GM19193 (cell line): Measurements from ENCODE around the gene PRKCH.

ENCODE experiments used
- POLR2A ChIP-seq: IDR thresholded peaks from 4 replicates; pipeline ENCODE4 v1.6.1; 2011; ENCODE audit not compliant: insufficient read depth, insufficient read length; ENCODE audit errors: extremely low read depth

Gene PRKCH

GRCh38 chr14:61328626-61329262 lies 7.4 kb downstream of the PRKCH start:
- TF ChIP-seq POLR2A: no peak

- no peak for TF ChIP-seq POLR2A
These were observed 8.2 kb downstream of the PRKCH start for GRCh38 chr14:61329478-61330051.

- TF ChIP-seq POLR2A: no peak
These were observed 9.1 kb downstream of the PRKCH start for GRCh38 chr14:61330511-61330910.

- no peak for TF ChIP-seq POLR2A
These were observed 10.7 kb downstream of the PRKCH start for GRCh38 chr14:61331992-61332657.

- TF ChIP-seq POLR2A: no peak
These were observed 11.3 kb downstream of the PRKCH start for GRCh38 chr14:61332658-61333029.

- no peak for TF ChIP-seq POLR2A
These were observed 11.7 kb downstream of the PRKCH start for GRCh38 chr14:61333087-61333486.

- no peak for TF ChIP-seq POLR2A
These were observed 12.9 kb downstream of the PRKCH start for GRCh38 chr14:61334197-61334701.

- no peak for TF ChIP-seq POLR2A
These were observed 13.7 kb downstream of the PRKCH start for GRCh38 chr14:61335049-61335448.

GRCh38 chr14:61335671-61336275 lies 14.4 kb downstream of the PRKCH start:
- no peak for TF ChIP-seq POLR2A

GRCh38 chr14:61337893-61338292 lies 16.5 kb downstream of the PRKCH start:
- no peak for TF ChIP-seq POLR2A

- no peak for TF ChIP-seq POLR2A
These were observed 17.1 kb downstream of the PRKCH start for GRCh38 chr14:61338457-61338856.

- no peak for TF ChIP-seq POLR2A
These were observed 20.2 kb downstream of the PRKCH start for GRCh38 chr14:61341275-61342206.

- no peak for TF ChIP-seq POLR2A
These were observed 21.1 kb downstream of the PRKCH start for GRCh38 chr14:61342486-61342885.

- TF ChIP-seq POLR2A: no peak
These were observed 21.6 kb downstream of the PRKCH start for GRCh38 chr14:61342932-61343331.

- no peak for TF ChIP-seq POLR2A
These were observed 22.1 kb downstream of the PRKCH start for GRCh38 chr14:61343471-61343870.

- no peak for TF ChIP-seq POLR2A
These were observed 22.6 kb downstream of the PRKCH start for GRCh38 chr14:61343991-61344405.
